Subcutaneous adipose tissue (tissue), 4 donors: ENCODE measurements around the gene GSTA4. TPM values are rescaled to one million over a fixed set of nuclear protein-coding genes. Genes with fewer than 3 reads are reported as not detected.

Experiments used
- CTCF ChIP-seq: fragments of 450-650 bp; IDR thresholded peaks from one replicate; pipeline ENCODE4 v1.5.1; 2016; ENCODE audit warnings: low read depth, mild to moderate bottlenecking, control low read depth, antibody characterized with exemption, moderate library complexity
- total RNA-seq, 4 donors: library from RNA; depleted of rRNA; stranded (reverse); fragments of >200 nt; gene quantifications; one replicate each; pipeline ENCODE4 v1.1.0, GENCODE V29; 2016

The GSTA4 gene
- total RNA-seq, 4 donors from 2014 or later, result 19.8 to 30.5 (median 24.8) TPM

- TF ChIP-seq CTCF, result no peak
These were observed 9.9 kb downstream of the GSTA4 start for GRCh38 chr6:52985228-52985627.

- TF ChIP-seq CTCF, result no peak
These were observed 10.8 kb downstream of the GSTA4 start for GRCh38 chr6:52984247-52984646.

- TF ChIP-seq CTCF, result no peak
These were observed 11.8 kb downstream of the GSTA4 start for GRCh38 chr6:52983159-52983848.

DNA sequence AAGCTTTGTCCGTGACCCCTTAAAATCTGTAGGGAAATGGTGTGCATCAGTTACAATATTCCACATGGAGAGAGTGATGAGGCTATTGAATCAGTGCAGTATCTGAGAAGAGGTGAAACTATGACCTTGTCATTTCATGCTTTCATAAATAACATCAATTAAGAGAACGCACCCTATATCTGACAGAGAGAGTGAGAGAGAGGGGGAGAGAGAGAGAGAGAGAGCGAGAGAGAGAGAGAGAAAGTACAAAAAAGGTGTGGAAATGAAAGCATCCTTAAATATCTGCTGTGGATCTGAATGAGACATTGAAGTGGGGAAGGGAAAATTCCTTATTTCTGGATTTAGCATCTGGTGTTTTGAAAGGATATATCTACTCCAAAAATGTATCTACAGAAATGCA, 12.4 kb downstream of the GSTA4 start:
- TF ChIP-seq CTCF, result no peak

DNA sequence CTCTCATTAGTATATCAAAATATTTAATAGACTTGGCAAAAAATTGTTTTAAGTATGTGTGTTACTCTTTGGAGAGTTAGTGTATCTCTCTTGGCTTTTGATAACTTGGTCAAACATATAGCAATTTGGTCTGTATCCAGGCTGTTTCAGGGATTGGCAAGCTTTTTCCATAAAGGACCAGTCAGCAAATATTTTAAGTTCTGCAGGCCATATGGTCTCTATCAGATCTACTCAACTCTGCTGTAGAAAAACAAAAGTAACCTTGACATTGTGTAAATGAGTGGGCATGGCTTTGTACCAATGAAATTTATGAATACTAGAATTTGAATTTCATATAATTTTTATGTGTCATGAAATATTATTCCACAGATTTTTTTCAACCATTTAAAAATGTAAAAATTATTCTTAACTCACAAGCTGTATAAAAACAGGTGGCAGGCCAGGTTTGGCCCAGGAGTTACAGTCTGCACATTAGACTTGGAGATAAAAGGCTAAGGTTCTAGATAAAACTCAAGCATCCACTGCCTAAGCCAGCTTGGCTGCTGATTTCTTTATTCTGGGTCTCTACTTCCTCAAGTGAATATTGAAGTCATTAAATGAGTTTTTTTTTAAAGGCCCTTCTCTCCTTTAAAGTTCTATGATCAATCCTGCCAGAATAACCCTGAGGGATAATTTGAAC, 13.7 kb downstream of the GSTA4 start:
- TF ChIP-seq CTCF, result no peak

- no peak for TF ChIP-seq CTCF
These were observed 18.5 kb downstream of the GSTA4 start for GRCh38 chr6:52976591-52977035.

DNA sequence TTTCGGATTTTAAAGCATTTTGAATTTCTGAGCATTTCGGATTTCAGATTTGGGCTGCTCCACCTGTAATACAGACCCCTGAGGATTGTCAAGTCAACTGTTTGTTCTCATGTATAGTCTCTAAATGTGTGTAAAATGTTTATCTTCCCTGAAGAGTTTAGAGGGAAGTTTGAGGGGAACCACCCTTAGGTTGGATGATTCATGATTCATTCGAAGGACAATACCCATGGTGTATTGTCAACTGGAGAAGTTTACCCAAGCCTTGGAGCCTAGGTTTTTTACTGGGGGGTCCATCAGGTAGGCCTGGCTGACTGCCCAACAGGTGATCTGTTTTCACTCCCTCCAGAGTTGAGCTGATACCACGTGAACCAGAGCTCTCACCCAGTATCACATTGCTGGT, 18.9 kb downstream of the GSTA4 start:
- TF ChIP-seq CTCF, result no peak
